HG03520 (cell line): ENCODE data around the gene GP2.
"Not testable (repeated sequence)": the region's sequence is repeated elsewhere in the genome, so short reads cannot be mapped to it uniquely, and the experiment has no call there.

Source experiments
- ATAC-seq: cut with Tn5 transposase; IDR thresholded peaks from one replicate; pipeline ENCODE4 v1.9.1; 2021; ENCODE audit warnings: mild to moderate bottlenecking, moderate library complexity; ENCODE audit not compliant: unreplicated experiment

GP2 gene

GRCh38 chr16:20326321-20326720, 992 bp downstream of the GP2 start:
- ATAC-seq, result no peak

- no peak for ATAC-seq
Measured at GRCh38 chr16:20325005-20325404, 2.3 kb downstream of the GP2 start.

GRCh38 chr16:20323591-20324117, 3.7 kb downstream of the GP2 start:
- ATAC-seq, result no peak

DNA sequence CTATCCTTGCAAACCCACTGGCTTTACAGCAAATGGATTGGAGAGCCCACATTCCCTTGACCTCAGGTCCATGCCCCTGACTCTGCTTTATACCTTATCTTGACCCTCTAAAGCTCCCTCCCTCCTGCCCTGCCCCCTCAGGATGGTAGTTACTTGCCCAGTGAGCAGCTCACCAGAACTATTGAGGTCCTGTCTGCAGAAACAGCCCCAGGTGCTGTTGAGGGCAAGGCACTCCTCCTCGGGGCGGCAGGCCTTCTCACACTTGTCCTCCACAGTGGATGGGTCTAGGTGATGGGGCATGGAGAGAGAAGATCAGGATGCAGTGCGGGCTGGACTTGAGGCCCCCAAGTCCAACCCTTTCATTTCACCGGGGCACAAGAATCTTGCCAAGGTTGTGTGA, 4.6 kb downstream of the GP2 start:
- no peak for ATAC-seq

DNA sequence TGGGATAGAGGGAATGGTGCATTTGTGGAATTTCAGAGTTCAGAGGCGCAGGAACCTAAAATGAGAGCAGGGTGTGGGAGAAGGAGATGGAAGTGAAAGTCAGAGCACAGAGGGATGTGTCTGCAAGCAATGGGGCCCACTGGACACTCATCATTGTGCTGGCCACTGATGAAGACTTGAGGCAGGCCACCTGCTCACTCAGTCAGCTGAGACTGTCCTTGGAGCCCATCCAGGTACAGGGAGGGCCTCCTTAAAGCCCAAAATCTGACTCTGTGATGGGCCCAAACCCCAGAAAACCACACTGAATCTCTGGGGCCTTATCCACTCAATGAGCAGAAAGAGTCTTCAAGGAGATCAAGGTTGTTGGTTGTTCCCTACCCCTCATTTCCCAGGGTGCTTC, 5.6 kb downstream of the GP2 start:
- no peak for ATAC-seq

- ATAC-seq, result not testable (repeated sequence)
Measured at GRCh38 chr16:20321051-20321450, 6.3 kb downstream of the GP2 start.

GRCh38 chr16:20320592-20320991, 6.7 kb downstream of the GP2 start:
- ATAC-seq, result no peak

- no peak for ATAC-seq
Measured at GRCh38 chr16:20320178-20320577, 7.1 kb downstream of the GP2 start.

GRCh38 chr16:20319406-20319805, 7.9 kb downstream of the GP2 start:
- ATAC-seq, result no peak

DNA sequence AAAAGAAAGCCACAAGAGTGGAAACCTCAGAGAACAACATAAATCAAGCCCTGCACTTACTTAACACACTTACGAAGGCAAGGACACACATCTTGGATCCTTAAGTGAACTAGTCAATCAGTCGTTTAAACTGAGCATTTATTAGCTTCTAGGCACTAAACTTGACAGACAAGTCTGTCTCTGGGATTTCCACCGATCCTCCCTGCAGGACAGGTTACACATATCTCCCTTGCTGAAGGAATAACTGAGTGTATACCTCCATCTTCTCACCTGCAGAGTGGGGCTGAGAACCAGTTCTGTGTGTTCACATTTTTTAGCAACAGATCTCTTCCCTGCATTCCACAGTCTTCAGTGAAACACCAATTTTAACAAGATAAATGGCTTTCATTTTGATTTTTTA, 8.9 kb downstream of the GP2 start:
- no peak for ATAC-seq

GRCh38 chr16:20318006-20318405, 9.3 kb downstream of the GP2 start:
- no peak for ATAC-seq

GRCh38 chr16:20317117-20317516, 10.2 kb downstream of the GP2 start:
- no peak for ATAC-seq

DNA sequence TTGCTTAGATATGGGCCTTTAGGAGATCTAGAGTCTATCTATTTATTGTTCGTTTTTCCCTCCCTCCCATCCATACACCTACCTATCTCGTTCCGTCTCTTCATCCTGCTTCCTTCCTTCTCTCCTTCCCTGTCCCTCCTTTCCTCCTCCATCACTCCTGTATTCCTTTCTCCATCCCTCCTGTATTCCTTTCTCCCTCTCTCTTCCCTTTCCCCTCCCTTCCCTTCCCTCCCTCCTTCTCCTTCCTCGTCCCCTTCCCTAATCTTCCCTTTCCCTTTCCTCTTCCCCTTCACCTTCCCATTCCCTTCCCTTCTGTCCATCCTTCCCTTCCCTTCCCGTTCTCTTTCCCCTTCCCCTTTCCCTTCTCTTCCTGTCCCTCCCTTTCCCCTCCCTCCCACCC, 10.6 kb downstream of the GP2 start:
- ATAC-seq, result no peak

- no peak for ATAC-seq
Measured at GRCh38 chr16:20315764-20316163, 11.5 kb downstream of the GP2 start.

- ATAC-seq, result no peak
Measured at GRCh38 chr16:20314575-20314974, 12.7 kb downstream of the GP2 start.

- ATAC-seq, result no peak
Measured at GRCh38 chr16:20313741-20314140, 13.6 kb downstream of the GP2 start.

DNA sequence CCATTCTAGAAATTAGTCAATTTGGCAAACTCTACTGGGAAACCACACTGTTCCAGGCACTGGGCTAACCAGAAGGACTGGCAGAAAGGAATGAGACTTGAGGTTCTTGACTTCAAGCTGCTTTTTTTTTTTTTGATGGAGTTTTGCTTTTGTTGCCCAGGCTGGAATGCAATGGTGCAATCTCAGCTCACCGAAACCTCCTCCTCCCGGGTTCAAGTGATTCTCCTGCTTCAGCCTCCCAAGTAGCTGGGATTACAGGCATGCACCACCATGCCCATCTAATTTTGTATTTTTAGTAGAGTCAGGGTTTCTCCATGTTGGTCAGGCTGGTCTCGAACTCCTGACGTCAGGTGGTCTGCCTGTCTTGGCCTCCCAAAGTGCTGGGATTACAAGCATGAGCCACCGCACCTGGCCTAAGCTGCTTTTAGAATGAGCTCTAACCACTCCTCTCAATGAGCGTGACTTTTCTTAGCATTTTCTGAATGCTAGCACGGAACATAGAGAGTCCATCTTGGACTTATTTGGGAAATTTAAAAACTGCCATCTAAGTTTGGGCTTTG, 14.7 kb downstream of the GP2 start:
- not testable (repeated sequence) for ATAC-seq

- ATAC-seq, result no peak
Measured at GRCh38 chr16:20311548-20311947, 15.8 kb downstream of the GP2 start.

- ATAC-seq, result no peak
Measured at GRCh38 chr16:20310421-20311395, 16.6 kb downstream of the GP2 start.

DNA sequence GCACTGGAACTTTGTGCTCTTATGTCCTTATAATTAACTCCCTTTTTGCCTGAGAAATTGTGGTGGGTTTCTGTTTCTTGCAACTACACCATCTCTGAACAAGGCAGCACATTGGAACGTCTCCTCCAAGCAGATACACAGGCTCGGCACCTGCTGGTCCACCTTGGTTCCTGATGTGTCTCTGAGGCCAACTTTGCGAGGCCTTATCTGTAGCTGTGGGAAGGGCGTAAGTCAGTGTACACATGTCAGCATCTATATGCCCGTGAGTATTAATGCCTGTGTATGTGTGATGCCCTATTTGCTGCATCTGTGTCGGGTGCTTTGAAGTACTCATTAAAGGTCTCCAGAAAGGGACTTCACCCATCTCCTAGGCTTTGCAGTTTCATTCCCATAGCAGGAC, 17.5 kb downstream of the GP2 start:
- ATAC-seq, result no peak

GRCh38 chr16:20308801-20309590, 18.3 kb downstream of the GP2 start:
- ATAC-seq, result no peak
